Heart right ventricle (tissue), 16 donors: ENCODE data around the gene HNRNPD. TPM values are rescaled to one million over a fixed set of nuclear protein-coding genes. Genes with fewer than 3 reads are reported as not detected.
"Not testable (repeated sequence)": the region's sequence is repeated elsewhere in the genome, so short reads cannot be mapped to it uniquely, and the experiment has no call there.

Experiments
- ATAC-seq, 8 donors: fragments of 200-7000 bp; cut with Tn5 transposase; one replicate each; pipeline ENCODE4 v1.9.1; 2020; ENCODE audit warnings: mild to moderate bottlenecking in 8 of 8, moderate library complexity in 8 of 8, moderate number of reproducible peaks in 1 of 8
- DNase-seq, 2 donors: peaks; one replicate each; pipeline ENCODE4 v3.0.0-alpha.2; 2020
- H3K27ac ChIP-seq, 10 donors: fragments of 200-600 bp; sonication (generic) in 2 of 10; one replicate each; pipeline versions ENCODE4 v1.5.0 to v1.8.0; 2020 to 2022; ENCODE audit warnings: mild to moderate bottlenecking in 3 of 10
- H3K27me3 ChIP-seq, 7 donors: fragments of 200-600 bp; one replicate each; pipeline ENCODE4 v1.8.0; 2021 to 2022; ENCODE audit warnings: mild to moderate bottlenecking in 2 of 7
- H3K36me3 ChIP-seq, 9 donors: fragments of 200-600 bp; sonication (generic) in 1 of 9; one replicate each; pipeline versions ENCODE4 v1.5.0 to v1.8.0; 2020 to 2022; ENCODE audit warnings: mild to moderate bottlenecking in 2 of 9
- H3K4me1 ChIP-seq, 9 donors: fragments of 200-600 bp; sonication (generic) in 1 of 9; one replicate each; pipeline versions ENCODE4 v1.5.0 to v1.8.0; 2020 to 2022; ENCODE audit warnings: mild to moderate bottlenecking in 4 of 9
- H3K4me3 ChIP-seq, 10 donors: fragments of 200-600 bp; sonication (generic) in 2 of 10; one replicate each; pipeline versions ENCODE4 v1.5.0 to v1.8.0; 2020 to 2022; ENCODE audit warnings: mild to moderate bottlenecking in 7 of 10, moderate library complexity in 2 of 10
- H3K9me3 ChIP-seq, 11 donors: fragments of 200-600 bp in 10 of 11; sonication (generic) in 2 of 11; one replicate each; pipeline versions ENCODE4 v1.5.0 to v1.8.0; 2013 to 2022; ENCODE audit warnings: mild to moderate bottlenecking in 2 of 11, control low read depth in 1 of 11, moderate library complexity in 1 of 11
- CTCF ChIP-seq, 9 donors: fragments of 200-600 bp; sonication (generic) in 2 of 9; IDR thresholded peaks; one replicate each; pipeline versions ENCODE4 v1.5.0 to v1.8.0; 2021 to 2022; ENCODE audit warnings: antibody characterized with exemption in 9 of 9, mild to moderate bottlenecking in 5 of 9, moderate library complexity in 1 of 9
- WGBS, 2 donors: extraction: QIAGEN DNeasy Blood & Tissue Kit; methylation state at CpG; one replicate each; pipeline ENCODE4 v1.1.7; 2013; ENCODE audit warnings: inconsistent platforms in 1 of 2; 5-methylcytosine and 5-hydroxymethylcytosine counted together
- intact Hi-C, 10 donors: fragments of 100-400 bp; cut with DNase I; formaldehyde crosslinking; loops; one replicate each; pipeline versions ENCODE4 v1.11.1 to v1.14.2; 2022
- polyA plus RNA-seq, 2 donors: library from polyadenylated mRNA; stranded (reverse); fragments of 200-250 nt; gene quantifications; one replicate each; pipeline ENCODE4 v1.2.3, GENCODE V29; 2013
- total RNA-seq, 10 donors: library from RNA; stranded (reverse); fragmentation: NEBNext Ultra II Directional in 3 of 10; extraction: Animal tissue kit (Norgen Biotek cat#: 25700) in 3 of 10; gene quantifications; one replicate each; pipeline versions ENCODE4 v1.2.1 to v1.2.4, GENCODE V29; 2021 to 2023
- donor health status: Arrhythmogenic right ventricular cardiomyopathy.
- donor health status: ischemic (EF 13 %, LVEDD 7.1; RV severe dilation, severe dysfunction).
- donor health status: healthy with polysubstance abuse.
- donor health status: DM: no; HTN: yes; CAD: no.
- donor health status: DM: no; HTN: no; CAD: no.
- donor health status: ischemic (EF 25% LVEDD 6.9; RV normal size, moderate dysfunction).
- donor health status: ischemic (EF 25% LVEDD 5.7; RV mildly dilated, moderate dysfunction).
- donor health status: healthy.
- donor health status: DM: yes; HTN: yes; CAD: no.
- donor health status: Ischemic cardiomyopathy.
- donor health status: ischemic (EF 35%, LVEDD 5.7; RV mildly dilated, moderate dysfunction).
- donor health status: nonischemic (EF 11% LVEDD 7.7; RV severe dilation, severe dysfunction).
- donor health status: DM: yes; HTN: yes; CAD: no.
- donor health status: PGD.
- donor health status: ischemic (EF 29% LVEDD 5.4; RV normal size, mild dysfunction).
- donor health status: nonischemic (EF 23%, LVEDD 6.1; RV moderate dilation, normal function).

HNRNPD gene
- total and polyA plus RNA-seq, 12 donors, result 102 to 144 (median 122) TPM

GRCh38 chr4:82419451-82419850, 45.7 kb upstream of the HNRNPD start:
- Histone ChIP-seq H3K27me3 (no peaks in the 10 kb centered on the region), H3K9me3 (no peaks in the 10 kb centered on the region), H3K4me3 (no peak overlapping the region), H3K27ac (no peak overlapping the region), H3K36me3 (peaks cover 0 to 28% (median 21%) of the 10 kb centered on the region in 9 donors), H3K4me1 (no peaks in the 10 kb centered on the region)
- TF ChIP-seq CTCF (IDR thresholded peaks at IDR 0.05), result no peak
- DNase-seq (no peak), ATAC-seq (no peak)
- intact Hi-C loops, result no loop called here
- 85 to 89% methylated on average over 3 of the region's 3 CpGs for WGBS, 2 donors

DNA sequence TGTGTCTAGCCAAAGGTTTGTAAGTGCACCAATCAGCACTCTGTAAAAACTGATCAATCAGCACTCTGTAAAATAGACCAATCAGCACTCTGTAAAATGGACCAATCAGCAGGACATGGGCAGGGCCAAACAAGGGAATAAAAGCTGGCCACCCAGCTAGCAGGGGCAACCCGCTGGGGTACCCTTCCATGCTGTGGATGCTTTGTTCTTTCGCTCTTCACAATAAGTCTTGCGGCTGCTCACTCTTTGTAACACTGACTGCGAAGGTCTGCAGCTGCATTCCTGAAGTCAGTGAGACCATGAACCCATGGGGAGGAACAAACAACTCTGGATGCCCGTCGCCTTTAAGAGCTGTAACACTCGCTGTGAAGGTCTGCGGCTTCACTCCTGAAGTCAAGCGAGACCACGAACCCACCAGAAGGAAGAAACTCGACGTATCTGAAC, 42.2 kb upstream of the HNRNPD start:
- DNase-seq, result no peak
- intact Hi-C loops, result no loop called here

DNA sequence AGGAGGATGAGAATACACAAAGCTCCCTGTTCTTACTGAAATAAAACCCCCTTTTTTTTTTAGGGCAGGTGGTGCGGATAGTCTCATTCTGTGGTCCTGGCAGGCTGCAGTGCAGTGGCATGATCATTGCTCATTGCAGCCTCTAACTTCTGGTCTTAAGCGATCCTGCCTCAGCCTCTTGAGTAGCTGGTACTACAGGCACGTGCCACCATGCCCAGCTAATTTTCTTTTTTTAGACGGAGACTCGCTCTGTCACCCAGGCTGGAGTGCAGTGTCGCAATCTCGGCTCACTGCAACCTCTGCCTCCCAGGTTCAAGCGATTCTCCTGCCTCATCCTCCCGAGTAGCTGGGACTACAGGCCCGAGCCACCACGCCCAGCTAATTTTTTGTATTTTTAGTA, 41.3 kb upstream of the HNRNPD start:
- DNase-seq, H3K36me3 ChIP-seq: not testable (repeated sequence)

More for the DNA sequence above, 42.2 kb upstream of the HNRNPD start:
- H3K36me3 ChIP-seq, result no peaks in the 10 kb centered on the region
- no peaks in the 10 kb centered on the region for H3K27me3 ChIP-seq
- TF ChIP-seq CTCF (IDR thresholded peaks at IDR 0.05), result no peak
- H3K4me1 ChIP-seq, result no peaks in the 10 kb centered on the region
- H3K27ac ChIP-seq, result no peak overlapping the region
- 90 to 93% methylated on average over 12 of the region's 12 CpGs for WGBS, 2 donors
- H3K4me3 ChIP-seq, result no peak overlapping the region
- ATAC-seq, result no peak
- peaks cover 0 to 6% (median 0%) of the 10 kb centered on the region in 11 donors for H3K9me3 ChIP-seq

GRCh38 chr4:82403725-82404124, 29.9 kb upstream of the HNRNPD start:
- intact Hi-C loops, result no loop called here
- Histone ChIP-seq H3K27me3 (no peaks in the 10 kb centered on the region), H3K9me3 (no peaks in the 10 kb centered on the region), H3K27ac (no peak overlapping the region), H3K36me3 (no peaks in the 10 kb centered on the region), H3K4me3 (no peak overlapping the region), H3K4me1 (no peaks in the 10 kb centered on the region)
- DNase-seq (no peak), ATAC-seq (no peak)
- TF ChIP-seq CTCF (IDR thresholded peaks at IDR 0.05), result no peak
- WGBS, 2 donors, result 74 to 79% methylated on average over 1 of the region's 1 CpG

More for the DNA sequence above, 41.3 kb upstream of the HNRNPD start:
- 88 to 89% methylated on average over 11 of the region's 11 CpGs for WGBS, 2 donors
- H3K9me3 ChIP-seq, H3K4me3 ChIP-seq, intact Hi-C loops, H3K27ac ChIP-seq, H3K27me3 ChIP-seq, H3K4me1 ChIP-seq: not testable (repeated sequence)
- peak in 4 of 8 donors; percentile 11 to 79 (median 40) for ATAC-seq

DNA sequence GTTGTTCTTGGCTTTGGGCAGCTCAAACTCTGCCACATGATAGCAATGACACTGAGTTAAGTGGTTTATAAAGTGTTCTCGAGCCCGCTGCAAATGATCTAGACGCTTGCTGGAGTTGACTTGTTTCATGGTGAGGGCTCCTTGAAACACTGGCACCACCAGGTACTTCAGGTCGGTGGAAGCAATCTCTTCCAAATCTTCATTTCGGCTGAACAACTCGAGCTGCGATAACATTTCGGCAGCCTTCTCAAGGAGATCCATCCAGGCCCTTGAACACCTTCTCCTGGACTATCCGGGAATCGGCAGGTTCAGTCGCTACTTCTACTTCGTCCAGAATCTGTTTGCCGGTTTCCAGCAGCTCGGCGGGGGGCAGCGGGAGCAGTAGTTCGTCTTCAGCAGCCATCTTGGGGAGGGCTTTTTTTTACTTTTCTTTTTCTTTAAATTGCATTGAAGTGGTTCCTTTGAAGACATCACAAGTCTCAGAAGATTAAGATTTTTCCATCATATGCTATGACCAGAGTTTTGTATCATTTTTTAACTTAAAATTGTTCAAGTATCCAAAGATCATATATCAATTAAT, 28.5 kb upstream of the HNRNPD start:
- DNase-seq, result no peak
- Histone ChIP-seq H3K4me3 (no peak overlapping the region), H3K9me3 (no peaks in the 10 kb centered on the region), H3K27ac (no peak overlapping the region), H3K27me3 (no peaks in the 10 kb centered on the region), H3K36me3 (no peaks in the 10 kb centered on the region), H3K4me1 (no peaks in the 10 kb centered on the region)
- no peak for ATAC-seq
- WGBS, 2 donors, result 93 to 94% methylated on average over 17 of the region's 17 CpGs
- intact Hi-C loops, result no loop called here
- TF ChIP-seq CTCF (IDR thresholded peaks at IDR 0.05), result no peak
